Measurements from ENCODE around the gene TRIM33. TPM values are rescaled to one million over a fixed set of nuclear protein-coding genes. Genes with fewer than 3 reads are reported as not detected.

Gene TRIM33
- total RNA-seq, 6 experiments from 2014 or later: 13.9 to 18.0 (median 15.0) TPM

- DNase-seq (no peak), ATAC-seq (no peak)
- TF ChIP-seq POLR2A (IDR thresholded peaks at IDR 0.05): no peak
- TF ChIP-seq CTCF (IDR thresholded peaks at IDR 0.05): no peak
- Histone ChIP-seq H3K36me3 (no peaks in the 10 kb centered on the region), H3K27me3 (no peaks in the 10 kb centered on the region), H3K9me3 (no peaks in the 10 kb centered on the region), H3K27ac (no peak overlapping the region), H3K4me1 (no peaks in the 10 kb centered on the region), H3K4me3 (no peak overlapping the region)
- intact Hi-C loops (cut with DNase I): no loop called here
- WGBS (ENCODE audit: insufficient coverage, low coverage, low lambda C conversion rate, missing lambda C conversion rate): 62% methylated on average over 1 of the region's 1 CpG
Observed at GRCh38 chr1:114387010-114387360, 124.0 kb downstream of the TRIM33 start.

GRCh38 chr1:114386129-114387009 lies 124.6 kb downstream of the TRIM33 start:
- intact Hi-C loops (cut with DNase I): no loop called here
- Histone ChIP-seq H3K9me3 (no peaks in the 10 kb centered on the region), H3K27me3 (no peaks in the 10 kb centered on the region), H3K4me1 (no peaks in the 10 kb centered on the region), H3K27ac (no peak overlapping the region), H3K4me3 (no peak overlapping the region), H3K36me3 (no peaks in the 10 kb centered on the region)
- TF ChIP-seq CTCF (IDR thresholded peaks at IDR 0.05) (no peak), POLR2A (IDR thresholded peaks at IDR 0.05) (no peak)
- WGBS (ENCODE audit: insufficient coverage, low coverage, low lambda C conversion rate, missing lambda C conversion rate): 78% methylated on average over 1 of the region's 3 CpGs
- ATAC-seq (no peak), DNase-seq (no peak)

GRCh38 chr1:114384922-114385321 lies 126.1 kb downstream of the TRIM33 start:
- ATAC-seq (no peak), DNase-seq (no peak)
- H3K27ac ChIP-seq: no peak overlapping the region
- WGBS (ENCODE audit: insufficient coverage, low coverage, low lambda C conversion rate, missing lambda C conversion rate): 63% methylated on average over 1 of the region's 1 CpG
- H3K36me3 ChIP-seq: no peaks in the 10 kb centered on the region
- no peaks in the 10 kb centered on the region for H3K9me3 ChIP-seq
- no peaks in the 10 kb centered on the region for H3K27me3 ChIP-seq
- H3K4me3 ChIP-seq: no peak overlapping the region
- TF ChIP-seq POLR2A (IDR thresholded peaks at IDR 0.05) (no peak), CTCF (IDR thresholded peaks at IDR 0.05) (no peak)
- H3K4me1 ChIP-seq: no peaks in the 10 kb centered on the region
- intact Hi-C loops (cut with DNase I): no loop called here

- H3K9me3 ChIP-seq: no peaks in the 10 kb centered on the region
- no peak overlapping the region for H3K4me3 ChIP-seq
- DNase-seq (no peak), ATAC-seq (no peak)
- intact Hi-C loops (cut with DNase I): no loop called here
- H3K36me3 ChIP-seq: no peaks in the 10 kb centered on the region
- no peaks in the 10 kb centered on the region for H3K27me3 ChIP-seq
- no peaks in the 10 kb centered on the region for H3K4me1 ChIP-seq
- no peak for TF ChIP-seq CTCF (IDR thresholded peaks at IDR 0.05)
- no peak for TF ChIP-seq POLR2A (IDR thresholded peaks at IDR 0.05)
- no peak overlapping the region for H3K27ac ChIP-seq
Observed at GRCh38 chr1:114379987-114380386, 131.0 kb downstream of the TRIM33 start.
